Activated CD8-positive, alpha-beta memory T cell treated with anti-CD3 and anti-CD28 coated beads for 48 hours (primary cell): ENCODE data around the gene FAM184B.

Source experiments
- DNase-seq, 3 experiments: peaks; one replicate each; pipeline ENCODE4 v3.0.0-alpha.2; 2020; ENCODE audit warnings: low read depth in 2 of 3, low spot score in 2 of 3

FAM184B gene

DNA sequence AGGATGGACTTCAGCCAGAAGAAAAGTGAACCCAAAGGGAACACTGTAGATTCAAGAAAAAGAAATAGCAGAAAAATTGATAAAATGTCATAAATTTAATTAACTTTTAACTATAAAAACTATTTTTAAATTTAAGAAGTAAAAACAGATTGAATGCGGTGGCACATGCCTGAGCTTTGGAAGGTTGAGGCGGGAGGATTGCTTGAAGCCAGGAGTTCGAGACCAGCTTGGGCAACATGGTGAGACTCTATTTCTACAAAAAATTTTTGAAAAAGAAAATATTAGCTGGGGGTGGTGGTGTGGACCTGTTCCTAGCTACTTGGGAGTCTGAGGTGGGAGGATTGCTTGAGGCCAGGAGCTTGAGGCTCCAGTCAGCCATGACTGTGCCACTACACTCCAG, 3.0 kb downstream of the FAM184B start:
- no peak for DNase-seq

DNA sequence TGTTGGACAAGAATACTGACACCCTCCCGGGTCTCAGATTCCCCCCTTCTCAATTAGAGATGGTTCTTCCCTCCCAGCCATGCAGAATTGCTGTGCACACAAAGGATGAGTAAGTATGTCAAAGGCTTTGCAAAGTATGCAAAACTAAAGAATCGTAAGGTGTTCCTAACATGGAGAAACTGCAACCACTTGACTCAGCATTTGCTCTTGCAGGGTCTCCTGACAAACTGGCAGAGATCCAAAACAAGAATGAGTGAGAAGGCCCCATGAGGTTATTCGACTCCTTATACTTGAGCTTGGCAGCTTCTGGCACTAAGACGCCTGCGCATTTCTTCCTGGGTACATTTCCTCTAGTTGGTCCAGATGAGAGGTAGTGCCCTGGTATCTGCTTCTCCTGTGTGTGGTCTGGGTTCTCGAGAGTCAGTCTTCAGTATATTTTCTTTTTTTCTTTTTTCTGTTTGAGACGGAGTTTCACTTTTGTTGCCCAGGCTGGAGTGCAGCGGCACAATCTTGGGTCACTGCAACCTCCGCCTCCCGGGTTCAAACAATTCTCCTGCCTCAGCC, 8.2 kb downstream of the FAM184B start:
- no peak for DNase-seq

GRCh38 chr4:17771284-17771908, 10.0 kb downstream of the FAM184B start:
- no peak for DNase-seq

GRCh38 chr4:17770845-17771244, 10.6 kb downstream of the FAM184B start:
- DNase-seq: no peak

GRCh38 chr4:17769406-17770174, 11.8 kb downstream of the FAM184B start:
- DNase-seq: no peak

DNA sequence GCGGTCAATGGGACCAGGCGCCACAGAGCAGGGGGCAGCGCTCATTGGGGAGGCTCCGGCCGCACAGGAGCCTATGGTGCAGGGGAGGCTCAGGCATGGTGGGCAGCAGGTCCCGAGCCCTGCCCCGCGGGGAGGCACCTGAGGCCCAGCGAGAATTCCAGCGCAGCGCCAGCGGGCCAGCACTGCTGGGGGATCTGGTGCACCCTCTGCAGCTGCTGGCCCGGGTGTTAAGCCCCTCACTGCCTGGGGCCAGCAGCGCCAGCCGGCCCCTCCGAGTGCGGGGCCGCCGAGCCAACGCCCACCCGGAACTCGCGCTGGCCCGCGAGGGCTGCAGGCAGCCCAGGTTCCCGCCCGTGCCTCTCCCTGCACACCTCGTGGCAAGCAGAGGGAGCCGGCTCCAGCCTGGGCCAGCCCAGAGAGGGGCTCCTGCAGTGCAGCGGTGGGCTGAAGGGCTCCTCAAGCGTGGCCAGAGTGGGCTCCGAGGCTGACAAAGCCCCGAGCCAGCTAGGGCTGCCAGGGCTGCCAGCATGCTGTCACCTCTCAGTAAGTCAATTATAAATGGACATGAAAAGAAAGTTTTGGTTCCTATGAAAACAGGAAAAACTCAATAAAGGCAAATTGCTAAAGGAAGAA, 14.5 kb downstream of the FAM184B start:
- DNase-seq: no peak

DNA sequence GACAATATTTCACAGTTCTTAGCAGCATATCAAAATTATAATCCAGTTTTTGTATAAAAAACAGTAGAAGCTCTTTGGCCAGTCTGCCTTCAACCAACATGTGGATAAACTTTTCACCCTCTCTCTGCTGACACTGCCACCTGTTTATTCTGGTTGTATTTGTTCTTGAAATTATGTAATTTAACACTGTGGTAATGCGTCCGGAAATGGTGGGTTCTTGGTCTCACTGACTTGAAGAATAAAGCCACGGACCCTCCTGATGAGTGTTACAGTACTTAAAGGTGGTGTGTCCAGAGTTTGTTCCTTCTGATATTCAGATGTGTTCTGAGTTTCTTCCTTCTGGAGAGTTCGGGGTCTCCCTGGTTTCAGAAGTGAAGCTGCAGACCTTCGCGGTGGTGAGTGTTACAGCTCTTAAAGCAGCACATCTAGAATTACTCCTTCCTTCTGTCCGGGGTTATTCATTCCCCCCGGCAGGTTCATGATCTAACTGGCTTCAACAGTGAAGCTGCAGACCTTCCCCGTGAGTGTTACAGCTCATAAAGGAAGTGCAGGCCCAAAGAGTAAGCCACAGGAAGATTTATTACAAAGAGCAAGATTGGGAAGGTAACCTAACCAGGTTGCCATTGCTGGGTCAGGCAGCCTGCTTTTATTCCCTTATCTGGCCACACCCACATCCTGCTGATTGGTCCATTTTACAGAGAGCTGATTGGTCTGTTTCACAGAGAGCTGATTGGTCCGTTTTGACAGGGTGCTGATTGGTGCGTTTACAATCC, 15.7 kb downstream of the FAM184B start:
- no peak for DNase-seq

DNA sequence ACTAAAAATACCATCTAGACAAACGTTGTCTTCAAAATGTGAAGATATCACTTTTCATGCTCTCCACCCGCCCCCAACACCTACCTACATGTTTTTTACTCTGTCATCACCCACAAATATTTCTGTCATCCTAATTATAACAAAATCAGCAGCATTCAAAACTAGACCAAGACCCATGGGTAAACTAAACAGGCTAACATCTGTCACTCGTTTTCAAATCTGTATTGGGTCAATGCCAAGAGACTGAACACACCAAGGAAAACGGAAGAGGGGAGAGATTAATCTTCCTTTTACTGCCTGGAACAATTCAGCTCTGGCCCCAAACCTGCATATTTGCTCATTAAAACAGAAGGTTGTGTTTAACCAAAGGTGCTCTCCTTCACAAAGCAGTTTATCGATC, 17.5 kb downstream of the FAM184B start:
- DNase-seq: no peak

DNA sequence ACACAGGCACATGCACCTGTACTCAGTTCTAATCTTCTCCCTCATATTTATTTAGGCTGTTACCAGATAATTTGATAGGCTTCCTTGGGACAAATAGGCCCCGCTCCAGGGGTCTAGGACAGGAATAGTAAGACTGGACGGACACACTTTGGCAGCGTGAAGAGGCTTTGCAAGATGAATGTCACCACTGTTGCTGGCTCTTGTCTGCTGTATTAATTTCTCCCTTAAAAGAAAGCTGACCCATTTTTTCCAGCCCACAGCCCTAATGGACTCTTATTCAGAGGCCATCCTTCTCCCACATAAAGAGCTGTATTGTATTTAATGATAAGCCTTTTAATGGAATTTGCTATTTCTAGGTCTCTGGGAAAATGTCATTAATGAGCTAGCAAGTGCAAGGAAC, 18.0 kb downstream of the FAM184B start:
- DNase-seq: no peak

DNA sequence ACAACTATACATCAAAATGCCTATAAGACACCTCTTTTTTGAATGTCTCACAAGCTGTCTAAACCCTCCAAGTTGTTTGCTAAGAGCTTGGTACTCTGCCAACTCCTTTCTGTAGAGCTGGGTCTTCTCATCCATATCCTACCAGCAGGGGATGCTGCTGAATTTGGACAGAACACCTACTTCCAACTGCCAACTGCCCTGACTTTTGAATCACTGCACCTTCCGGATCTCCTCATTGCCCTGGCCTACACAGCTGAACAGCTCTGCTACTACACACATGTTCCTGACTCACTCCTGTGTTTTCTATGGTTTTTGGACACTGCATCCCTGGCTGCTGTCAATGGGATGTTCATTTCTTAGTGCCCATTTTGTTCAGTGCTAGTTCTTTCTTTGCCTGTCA, 18.7 kb downstream of the FAM184B start:
- no peak for DNase-seq

- no peak for DNase-seq
These were observed 20.4 kb downstream of the FAM184B start for GRCh38 chr4:17761062-17761461.

DNA sequence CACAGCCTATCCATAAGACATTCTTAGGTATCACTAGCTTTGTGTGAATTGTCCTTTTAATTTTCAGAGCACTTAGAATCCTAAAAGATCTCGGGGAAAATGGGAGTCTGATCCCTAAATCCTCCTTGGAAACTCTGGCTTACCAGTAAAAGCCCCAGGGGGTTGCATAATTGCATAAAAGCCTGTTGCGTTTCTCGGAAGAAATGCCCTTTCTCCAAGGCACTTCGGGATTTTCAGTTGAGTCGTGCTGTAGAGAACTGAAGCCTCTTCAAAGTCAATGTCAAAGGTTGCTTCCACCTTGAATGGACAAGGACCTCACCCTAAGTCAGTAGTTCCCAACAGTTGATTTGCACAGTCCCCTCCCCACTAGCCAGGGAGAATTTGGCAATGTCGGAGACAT, 20.8 kb downstream of the FAM184B start:
- DNase-seq: no peak

- DNase-seq: no peak
These were observed 22.9 kb downstream of the FAM184B start for GRCh38 chr4:17758485-17758884.

GRCh38 chr4:17757621-17758020, 23.8 kb downstream of the FAM184B start:
- DNase-seq: no peak

- no peak for DNase-seq
These were observed 27.8 kb downstream of the FAM184B start for GRCh38 chr4:17753646-17754045.

GRCh38 chr4:17740702-17741101, 40.7 kb downstream of the FAM184B start:
- DNase-seq: no peak

- no peak for DNase-seq
These were observed 44.9 kb downstream of the FAM184B start for GRCh38 chr4:17736484-17736883.

- no peak for DNase-seq
These were observed 54.5 kb downstream of the FAM184B start for GRCh38 chr4:17726911-17727310.

DNA sequence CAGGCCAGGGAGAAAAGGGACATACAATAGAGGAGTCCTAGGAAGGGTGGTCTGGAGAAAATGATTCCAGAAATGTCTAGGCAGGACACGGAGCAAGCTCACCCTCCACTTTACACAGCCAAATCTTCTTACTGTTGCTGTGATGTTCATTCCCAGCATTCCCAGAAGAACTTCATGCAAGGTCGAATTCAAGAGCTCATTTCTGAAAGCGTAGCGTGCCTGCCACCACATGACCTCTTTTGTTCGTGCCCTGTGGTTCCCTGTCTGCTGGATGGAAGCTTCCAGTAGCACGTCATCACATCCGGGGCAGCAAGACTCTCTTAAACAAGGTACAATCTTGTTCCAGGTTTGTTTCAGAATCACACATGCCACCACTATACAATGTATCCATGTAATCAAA, 57.8 kb downstream of the FAM184B start:
- no peak for DNase-seq

DNA sequence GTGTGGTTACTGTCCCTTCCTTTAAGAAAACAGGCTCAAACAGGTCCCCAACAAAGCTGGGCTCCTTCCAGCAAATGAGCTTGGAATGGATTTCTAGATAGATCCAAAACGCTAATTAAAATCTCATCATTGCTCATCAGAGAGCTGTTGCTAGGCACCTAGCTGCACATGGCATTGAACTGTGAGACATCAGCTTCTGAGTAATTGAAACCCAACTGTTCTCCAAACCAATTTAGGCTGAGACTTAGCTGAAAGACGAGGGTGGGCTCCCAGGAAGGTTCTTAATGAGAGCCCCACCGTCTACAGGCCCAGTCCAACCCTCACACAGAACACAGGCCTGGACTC, 59.1 kb downstream of the FAM184B start:
- DNase-seq: no peak

- DNase-seq: no peak
These were observed 59.7 kb downstream of the FAM184B start for GRCh38 chr4:17721496-17722355.
